Measurements from ENCODE around the gene NR3C1.

- no peak for TF ChIP-seq POLR2A (IDR thresholded peaks at IDR 0.05)
- no peak for TF ChIP-seq CTCF (IDR thresholded peaks at IDR 0.05)
Measured at GRCh38 chr5:143364061-143364460, 39.4 kb downstream of the NR3C1 start.
